IPS-18a (cell line): ENCODE measurements around the gene SPA17.

ENCODE experiments used
- H3K27ac ChIP-seq: one replicate; pipeline ENCODE4 v1.5.1; 2013; ENCODE audit warnings: low read length
- H3K27me3 ChIP-seq: one replicate; pipeline ENCODE4 v1.6.1; 2013; ENCODE audit warnings: mild to moderate bottlenecking, low read length; ENCODE audit not compliant: control insufficient read depth, insufficient read depth
- H3K36me3 ChIP-seq: one replicate; pipeline ENCODE4 v1.6.1; 2013; ENCODE audit warnings: low read depth, low read length; ENCODE audit not compliant: control insufficient read depth
- H3K4me1 ChIP-seq: one replicate; pipeline ENCODE4 v1.6.1; 2013; ENCODE audit warnings: low read depth, low read length; ENCODE audit not compliant: control insufficient read depth
- H3K4me3 ChIP-seq: one replicate; pipeline ENCODE4 v1.5.1; 2013; ENCODE audit warnings: low read length
- H3K9ac ChIP-seq: one replicate; pipeline ENCODE4 v1.6.1; 2013; ENCODE audit warnings: mild to moderate bottlenecking, low read length, moderate library complexity
- H3K9me3 ChIP-seq: one replicate; pipeline ENCODE4 v1.6.1; 2013; ENCODE audit warnings: low read depth, low read length; ENCODE audit not compliant: control insufficient read depth

Gene SPA17

DNA sequence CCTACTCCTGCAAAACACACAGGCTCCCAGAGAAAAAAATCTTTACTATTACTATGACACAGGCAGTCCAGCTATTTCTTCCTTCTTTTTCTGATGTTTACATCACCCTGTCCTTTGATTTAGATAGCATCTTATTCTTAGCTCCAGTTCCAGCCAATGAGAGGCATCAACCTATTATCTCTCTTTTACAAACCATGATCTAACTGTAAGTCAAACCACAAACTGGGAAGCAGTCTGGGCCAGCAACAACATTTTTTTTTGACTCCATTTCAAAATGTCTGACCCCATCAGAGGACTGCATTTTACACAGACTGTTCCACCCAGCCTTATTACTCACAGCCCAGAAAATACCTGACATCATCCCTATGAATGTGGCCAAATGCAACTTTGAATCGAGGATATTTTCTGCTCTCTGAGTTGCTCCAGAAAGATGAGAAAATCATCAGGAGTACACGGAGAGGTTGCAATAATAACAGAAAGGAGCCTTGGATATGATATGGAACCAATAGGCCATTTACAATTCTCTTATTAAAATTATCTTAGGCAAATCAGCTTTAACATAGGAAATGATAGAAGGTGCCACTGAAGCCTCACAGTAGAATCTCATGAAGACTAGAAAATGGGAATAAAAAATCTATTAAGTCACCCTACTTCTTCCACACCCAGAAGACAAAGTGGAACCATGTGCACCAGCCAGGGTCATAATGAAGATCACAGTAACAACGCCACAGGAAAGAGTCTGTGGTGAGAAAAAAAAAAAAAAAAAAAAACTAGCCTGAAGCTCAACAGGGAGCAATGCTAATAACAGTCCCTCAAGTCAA, 29.9 kb upstream of the SPA17 start:
- Histone ChIP-seq H3K4me3 (no peak overlapping the region), H3K36me3 (no peaks in the 10 kb centered on the region), H3K4me1 (peaks cover 6% of the 10 kb centered on the region), H3K9me3 (no peaks in the 10 kb centered on the region), H3K27me3 (no peaks in the 10 kb centered on the region), H3K9ac (no peak overlapping the region), H3K27ac (no peak overlapping the region)

DNA sequence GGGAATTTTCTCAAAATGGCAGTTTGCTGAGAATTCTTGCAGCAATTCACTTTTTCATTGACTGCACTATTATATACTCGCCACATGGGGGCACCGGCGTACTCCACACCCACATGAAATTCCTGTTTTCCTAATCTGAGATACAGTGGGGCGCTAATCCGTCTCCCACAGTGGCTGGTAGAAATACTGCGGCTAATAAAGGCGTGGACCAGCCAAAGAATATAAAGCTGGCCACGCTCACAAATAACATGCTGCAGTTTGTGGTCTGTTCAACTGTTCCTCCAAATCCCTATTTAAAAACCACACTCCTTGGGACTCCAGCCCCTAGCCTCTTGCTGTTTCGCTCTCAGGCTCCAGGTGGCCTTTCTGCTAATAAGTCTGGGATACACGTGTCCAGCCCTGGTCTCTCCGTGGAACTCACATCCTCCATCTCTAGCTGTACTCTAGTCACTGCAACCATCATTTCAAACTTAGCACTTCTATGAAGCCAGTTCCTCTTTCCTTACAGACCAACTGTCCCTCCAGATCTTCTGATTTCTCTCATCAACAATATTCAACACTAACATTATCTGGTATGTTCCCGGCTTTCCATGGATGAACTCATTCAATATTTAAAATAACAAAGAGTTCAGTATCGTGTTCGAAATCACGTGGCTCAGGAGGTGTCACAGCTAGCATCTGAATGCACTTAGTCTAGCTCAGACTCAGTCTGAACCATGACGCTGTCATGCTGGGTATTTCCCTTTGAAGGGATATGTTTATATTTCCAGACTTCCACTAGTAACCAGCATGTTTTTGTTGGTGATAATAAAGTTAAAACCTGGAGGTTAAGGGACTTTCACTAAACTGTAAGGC, 29.1 kb upstream of the SPA17 start:
- Histone ChIP-seq H3K4me3 (peak overlapping the region; percentile 40), H3K4me1 (peaks cover 6% of the 10 kb centered on the region), H3K9me3 (no peaks in the 10 kb centered on the region), H3K36me3 (no peaks in the 10 kb centered on the region), H3K27me3 (no peaks in the 10 kb centered on the region), H3K27ac (no peak overlapping the region), H3K9ac (no peak overlapping the region)

DNA sequence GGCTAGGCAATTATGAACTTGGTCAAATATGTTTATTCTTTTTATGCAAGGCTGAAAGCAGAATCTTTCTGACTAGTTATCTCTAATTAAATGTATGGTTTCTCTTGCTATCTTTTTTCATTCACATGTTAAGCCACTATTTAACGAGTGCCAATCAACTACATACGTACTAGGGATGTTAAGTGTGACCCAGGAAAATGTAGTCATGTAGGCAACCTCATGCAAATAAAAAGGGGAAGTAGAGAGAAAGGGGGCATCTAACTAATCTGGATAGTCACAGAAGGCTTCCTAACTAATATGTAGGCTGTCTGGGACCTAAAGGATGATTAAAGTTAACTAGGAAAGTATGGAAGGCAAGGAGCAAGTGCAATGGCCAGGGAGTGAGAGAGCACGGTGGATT, 27.6 kb upstream of the SPA17 start:
- H3K27ac ChIP-seq = no peak overlapping the region
- H3K4me3 ChIP-seq = no peak overlapping the region
- no peaks in the 10 kb centered on the region for H3K9me3 ChIP-seq

DNA sequence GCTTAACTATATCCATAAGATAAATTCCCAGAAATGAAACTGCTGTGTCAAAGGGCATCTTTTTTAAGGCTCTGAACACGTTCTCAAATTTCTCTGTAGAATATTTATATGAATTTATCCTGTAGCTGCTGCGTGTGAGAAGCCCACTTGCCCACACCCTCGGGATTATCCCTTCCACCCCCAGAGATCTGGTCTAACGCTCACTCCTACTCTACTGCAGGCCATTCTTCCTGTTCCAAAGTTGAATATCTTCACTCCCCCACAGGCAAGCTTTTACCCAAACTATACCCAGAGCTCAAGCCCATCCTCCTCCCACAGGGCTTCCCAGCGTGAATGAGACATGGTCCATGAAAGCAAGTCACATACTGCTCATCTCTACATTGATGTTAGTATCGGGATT, 25.1 kb upstream of the SPA17 start:
- Histone ChIP-seq H3K27ac (no peak overlapping the region), H3K4me1 (peaks cover 6% of the 10 kb centered on the region), H3K4me3 (no peak overlapping the region), H3K27me3 (no peaks in the 10 kb centered on the region), H3K9ac (no peak overlapping the region), H3K36me3 (no peaks in the 10 kb centered on the region), H3K9me3 (no peaks in the 10 kb centered on the region)

More for the DNA sequence above, 27.6 kb upstream of the SPA17 start:
- no peaks in the 10 kb centered on the region for H3K36me3 ChIP-seq
- peaks cover 6% of the 10 kb centered on the region for H3K4me1 ChIP-seq
- H3K9ac ChIP-seq = no peak overlapping the region
- no peaks in the 10 kb centered on the region for H3K27me3 ChIP-seq

DNA sequence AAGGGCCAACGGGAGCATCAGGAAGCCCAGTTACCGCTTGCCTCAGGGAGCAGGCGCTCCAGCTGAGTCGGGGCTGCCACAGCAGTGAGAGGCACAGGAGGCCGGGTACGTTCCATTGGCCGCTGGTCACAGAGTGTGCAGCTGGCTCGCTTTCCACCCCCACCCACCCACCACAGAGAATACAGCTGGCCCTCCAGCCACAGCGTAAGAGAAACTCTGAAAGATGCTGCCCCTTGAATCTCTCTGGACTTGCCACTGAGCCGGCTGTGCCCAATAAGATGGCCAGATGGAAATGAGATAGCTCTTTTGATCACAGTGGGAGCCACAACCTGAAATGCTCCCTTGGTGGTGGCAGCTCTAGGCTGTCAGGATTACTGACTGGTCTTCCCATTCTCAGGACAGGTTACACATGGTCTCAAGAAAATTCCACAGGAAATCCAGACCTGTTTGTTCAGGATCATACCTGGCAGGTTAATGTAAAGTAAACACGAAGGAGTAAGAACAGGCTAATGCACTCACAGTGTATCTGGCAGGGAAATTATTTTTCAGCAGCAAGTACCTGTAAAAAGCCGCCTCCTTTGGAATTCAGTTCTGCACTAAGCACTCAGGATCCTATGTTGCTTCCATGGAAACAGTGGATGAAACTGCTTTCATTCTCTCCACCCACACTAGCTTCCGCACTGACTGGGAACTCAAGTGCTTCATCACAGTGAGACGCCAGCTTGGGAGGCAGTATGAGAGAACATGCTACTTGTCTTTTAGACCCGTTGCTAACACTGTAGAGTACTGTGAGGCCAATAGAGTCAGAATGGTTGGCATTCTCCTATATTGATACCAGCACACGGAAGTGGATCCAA, 16.7 kb upstream of the SPA17 start:
- peak overlapping the region; percentile 25 for H3K4me3 ChIP-seq
- H3K27me3 ChIP-seq = peaks cover 10% of the 10 kb centered on the region
- H3K9ac ChIP-seq = no peak overlapping the region
- H3K4me1 ChIP-seq = peaks cover 22% of the 10 kb centered on the region
- no peaks in the 10 kb centered on the region for H3K9me3 ChIP-seq
- no peaks in the 10 kb centered on the region for H3K36me3 ChIP-seq
- H3K27ac ChIP-seq = no peak overlapping the region

- peaks cover 10% of the 10 kb centered on the region for H3K27me3 ChIP-seq
- H3K36me3 ChIP-seq = no peaks in the 10 kb centered on the region
- H3K9me3 ChIP-seq = no peaks in the 10 kb centered on the region
- H3K9ac ChIP-seq = no peak overlapping the region
- peaks cover 22% of the 10 kb centered on the region for H3K4me1 ChIP-seq
- no peak overlapping the region for H3K4me3 ChIP-seq
- no peak overlapping the region for H3K27ac ChIP-seq
Measured at GRCh38 chr11:124657904-124658303, 15.8 kb upstream of the SPA17 start.

DNA sequence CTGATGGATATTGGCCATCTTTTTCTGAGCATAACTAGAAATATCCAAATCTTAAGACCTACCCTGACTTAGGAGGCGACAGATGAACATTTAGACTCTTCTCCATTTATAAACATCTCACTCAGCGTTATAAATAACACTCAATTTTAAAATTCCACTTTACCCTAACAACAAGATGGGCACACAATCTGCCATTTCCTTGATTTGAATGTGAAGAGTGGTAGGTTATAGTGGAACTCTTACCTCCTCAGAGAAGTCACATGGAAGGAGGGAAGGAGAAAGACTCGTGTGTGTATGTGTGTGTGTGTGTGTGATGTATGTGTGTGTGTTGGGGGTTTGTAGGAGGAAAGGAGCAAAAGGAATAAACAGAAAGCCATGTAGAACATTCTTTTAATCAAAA, 15.2 kb upstream of the SPA17 start:
- Histone ChIP-seq H3K27ac (no peak overlapping the region), H3K4me3 (no peak overlapping the region), H3K9me3 (no peaks in the 10 kb centered on the region), H3K4me1 (peaks cover 22% of the 10 kb centered on the region), H3K27me3 (peaks cover 10% of the 10 kb centered on the region), H3K9ac (no peak overlapping the region), H3K36me3 (no peaks in the 10 kb centered on the region)

- Histone ChIP-seq H3K9me3 (no peaks in the 10 kb centered on the region), H3K36me3 (no peaks in the 10 kb centered on the region), H3K27me3 (peaks cover 10% of the 10 kb centered on the region), H3K27ac (no peak overlapping the region), H3K4me1 (peaks cover 22% of the 10 kb centered on the region), H3K9ac (no peak overlapping the region), H3K4me3 (no peak overlapping the region)
Measured at GRCh38 chr11:124658986-124659385, 14.7 kb upstream of the SPA17 start.

- H3K4me3 ChIP-seq = no peak overlapping the region
- H3K27me3 ChIP-seq = peaks cover 5% of the 10 kb centered on the region
- no peaks in the 10 kb centered on the region for H3K36me3 ChIP-seq
Measured at GRCh38 chr11:124661553-124661952, 12.2 kb upstream of the SPA17 start.

GRCh38 chr11:124662106-124662505, 11.6 kb upstream of the SPA17 start:
- H3K9me3 ChIP-seq = no peaks in the 10 kb centered on the region
- H3K36me3 ChIP-seq = no peaks in the 10 kb centered on the region
- H3K4me3 ChIP-seq = no peak overlapping the region
- peaks cover 7% of the 10 kb centered on the region for H3K27me3 ChIP-seq
- H3K9ac ChIP-seq = no peak overlapping the region
- H3K27ac ChIP-seq = no peak overlapping the region
- H3K4me1 ChIP-seq = peaks cover 15% of the 10 kb centered on the region

More at GRCh38 chr11:124661553-124661952, 12.2 kb upstream of the SPA17 start:
- H3K9ac ChIP-seq = no peak overlapping the region
- no peak overlapping the region for H3K27ac ChIP-seq
- peaks cover 19% of the 10 kb centered on the region for H3K4me1 ChIP-seq
- H3K9me3 ChIP-seq = no peaks in the 10 kb centered on the region

DNA sequence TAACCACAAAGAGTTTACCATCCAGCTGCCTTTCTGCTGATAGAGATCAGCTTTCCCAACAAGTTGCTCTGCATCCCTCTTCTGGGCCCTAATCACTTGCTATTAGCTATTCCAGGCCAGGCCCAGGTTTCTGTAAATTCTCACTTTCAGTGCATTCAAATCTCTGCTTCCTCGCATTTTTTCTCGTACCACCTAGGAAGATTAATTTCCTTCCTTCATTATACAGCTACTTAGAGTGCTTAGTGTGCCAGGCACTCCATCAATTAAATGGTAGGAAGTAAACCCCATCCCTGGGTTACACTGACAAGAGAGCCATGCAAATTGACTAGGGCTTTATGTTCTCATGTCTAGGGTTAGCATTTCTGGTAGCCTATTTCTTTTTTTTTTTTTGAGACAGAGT, 9.8 kb upstream of the SPA17 start:
- Histone ChIP-seq H3K4me3 (no peak overlapping the region), H3K27ac (no peak overlapping the region), H3K9ac (no peak overlapping the region), H3K4me1 (no peaks in the 10 kb centered on the region), H3K36me3 (no peaks in the 10 kb centered on the region), H3K27me3 (peaks cover 7% of the 10 kb centered on the region), H3K9me3 (no peaks in the 10 kb centered on the region)
